MM.1S (cell line): Measurements from ENCODE around the gene GLRA3.

Experiments used
- DNase-seq: peaks from one replicate; pipeline ENCODE4 v3.0.0-alpha.2; 2015
- H2AFZ ChIP-seq: fragments of 300-600 bp; sonication (generic); 2 replicates; pipeline ENCODE4 v1.6.0; 2016; ENCODE audit warnings: antibody characterized with exemption, low read length
- H3F3A ChIP-seq: fragments of 300-600 bp; sonication (generic); 2 replicates; pipeline ENCODE4 v1.6.1; 2016; ENCODE audit warnings: mild to moderate bottlenecking, antibody characterized with exemption, low read length, moderate library complexity, mixed read lengths; ENCODE audit not compliant: insufficient read depth
- H3K27ac ChIP-seq: fragments of 300-600 bp; sonication (generic); 2 replicates; pipeline ENCODE4 v1.5.1; 2016; ENCODE audit warnings: mild to moderate bottlenecking, low read length
- H3K27me3 ChIP-seq: fragments of 300-600 bp; sonication (generic); replicated peaks from 2 replicates; pipeline ENCODE4 v1.6.0; 2016; ENCODE audit warnings: low read length; ENCODE audit not compliant: insufficient read depth
- H3K36me3 ChIP-seq: fragments of 300-600 bp; sonication (generic); replicated peaks from 2 replicates; pipeline ENCODE4 v1.6.1; 2016; ENCODE audit warnings: mild to moderate bottlenecking, low read length, mixed read lengths; ENCODE audit not compliant: insufficient read depth
- H3K4me1 ChIP-seq: fragments of 300-600 bp; sonication (generic); 2 replicates; pipeline ENCODE4 v1.6.1; 2016; ENCODE audit warnings: low read length, mixed read lengths
- H3K4me2 ChIP-seq: fragments of 300-600 bp; sonication (generic); 2 replicates; pipeline ENCODE4 v1.6.0; 2016; ENCODE audit warnings: low read depth, low read length
- H3K4me3 ChIP-seq: fragments of 300-600 bp; sonication (generic); 2 replicates; pipeline ENCODE4 v1.5.1; 2016; ENCODE audit warnings: low read length, mixed read lengths
- H3K79me2 ChIP-seq: fragments of 300-600 bp; sonication (generic); 2 replicates; pipeline ENCODE4 v1.6.1; 2016; ENCODE audit warnings: mixed run types, low read length, mixed read lengths
- H3K9ac ChIP-seq: fragments of 300-600 bp; sonication (generic); 2 replicates; pipeline ENCODE4 v1.6.1; 2016; ENCODE audit warnings: low read length, mixed read lengths
- H3K9me2 ChIP-seq: fragments of 300-600 bp; sonication (generic); replicated peaks from 2 replicates; pipeline ENCODE4 v1.6.1; 2016; ENCODE audit warnings: mild to moderate bottlenecking, low read length, mixed read lengths; ENCODE audit not compliant: insufficient read depth
- H3K9me3 ChIP-seq: fragments of 300-600 bp; sonication (generic); replicated peaks from 2 replicates; pipeline ENCODE4 v1.6.1; 2016; ENCODE audit warnings: mild to moderate bottlenecking, low read length, mixed read lengths; ENCODE audit not compliant: insufficient read depth
- H4K20me1 ChIP-seq: fragments of 300-600 bp; sonication (generic); 2 replicates; pipeline ENCODE4 v1.6.1; 2016; ENCODE audit warnings: mild to moderate bottlenecking, low read length, moderate library complexity, mixed read lengths; ENCODE audit not compliant: insufficient read depth
- CTCF ChIP-seq: fragments of 300-600 bp; sonication (generic); IDR thresholded peaks from 2 replicates; pipeline ENCODE4 v1.5.1; 2016; ENCODE audit warnings: antibody characterized with exemption, low read length, mixed read lengths
- EZH2 ChIP-seq: fragments of 300-600 bp; sonication (generic); optimal IDR thresholded peaks from 2 replicates; pipeline ENCODE3; 2017; ENCODE audit warnings: low read depth, mild to moderate bottlenecking, antibody characterized with exemption, low read length, mixed read lengths
- EZH2phosphoT487 ChIP-seq: fragments of 300-600 bp; sonication (generic); IDR thresholded peaks from 2 replicates; pipeline ENCODE4 v1.6.1; 2018; ENCODE audit warnings: antibody characterized with exemption, low read length

Gene GLRA3

GRCh38 chr4:174658246-174658645 lies 170.8 kb downstream of the GLRA3 start:
- Histone ChIP-seq H3K79me2 (no peaks in the 10 kb centered on the region), H3K9me2 (no peaks in the 10 kb centered on the region), H3K27me3 (no peaks in the 10 kb centered on the region), H3K4me2 (no peak overlapping the region), H4K20me1 (no peaks in the 10 kb centered on the region), H3K9me3 (no peaks in the 10 kb centered on the region), H2AFZ (no peak overlapping the region), H3K9ac (no peak overlapping the region), H3K4me3 (no peak overlapping the region), H3K36me3 (no peaks in the 10 kb centered on the region), H3K4me1 (no peaks in the 10 kb centered on the region), H3K27ac (no peak overlapping the region), H3F3A (no peaks in the 10 kb centered on the region)
- TF ChIP-seq EZH2 (no peak), CTCF (no peak)
- no peak for DNase-seq

GRCh38 chr4:174657472-174657871 lies 171.6 kb downstream of the GLRA3 start:
- Histone ChIP-seq H3K27ac (no peak overlapping the region), H3K4me3 (no peak overlapping the region), H4K20me1 (no peaks in the 10 kb centered on the region), H3K4me2 (no peak overlapping the region), H3K36me3 (no peaks in the 10 kb centered on the region), H3K79me2 (no peaks in the 10 kb centered on the region), H3K9ac (no peak overlapping the region), H3K9me2 (no peaks in the 10 kb centered on the region), H3K9me3 (no peaks in the 10 kb centered on the region), H2AFZ (no peak overlapping the region), H3K27me3 (no peaks in the 10 kb centered on the region), H3F3A (no peaks in the 10 kb centered on the region), H3K4me1 (no peaks in the 10 kb centered on the region)
- DNase-seq, result no peak
- TF ChIP-seq CTCF (no peak), EZH2phosphoT487 (no peak), EZH2 (no peak)

GRCh38 chr4:174654634-174655033 lies 174.4 kb downstream of the GLRA3 start:
- no peaks in the 10 kb centered on the region for H3K36me3 ChIP-seq
- H3K4me3 ChIP-seq, result no peak overlapping the region
- no peaks in the 10 kb centered on the region for H3K4me1 ChIP-seq
- no peak for DNase-seq
- no peaks in the 10 kb centered on the region for H3K9me3 ChIP-seq
- H4K20me1 ChIP-seq, result no peaks in the 10 kb centered on the region
- H3K27ac ChIP-seq, result no peak overlapping the region
- no peak overlapping the region for H2AFZ ChIP-seq
- H3K9me2 ChIP-seq, result no peaks in the 10 kb centered on the region
- no peak overlapping the region for H3K4me2 ChIP-seq
- no peak for TF ChIP-seq CTCF
- no peak for TF ChIP-seq EZH2phosphoT487
- no peaks in the 10 kb centered on the region for H3F3A ChIP-seq
- no peaks in the 10 kb centered on the region for H3K79me2 ChIP-seq
- no peaks in the 10 kb centered on the region for H3K27me3 ChIP-seq
- no peak overlapping the region for H3K9ac ChIP-seq
